ENCODE measurements around the gene SLC24A4.
A peak's percentile ranks its signal among the peaks of the same experiment; 100 is the strongest.
"Not testable (repeated sequence)": the region's sequence is repeated elsewhere in the genome, so short reads cannot be mapped to it uniquely, and the experiment has no call there.

The SLC24A4 gene

DNA sequence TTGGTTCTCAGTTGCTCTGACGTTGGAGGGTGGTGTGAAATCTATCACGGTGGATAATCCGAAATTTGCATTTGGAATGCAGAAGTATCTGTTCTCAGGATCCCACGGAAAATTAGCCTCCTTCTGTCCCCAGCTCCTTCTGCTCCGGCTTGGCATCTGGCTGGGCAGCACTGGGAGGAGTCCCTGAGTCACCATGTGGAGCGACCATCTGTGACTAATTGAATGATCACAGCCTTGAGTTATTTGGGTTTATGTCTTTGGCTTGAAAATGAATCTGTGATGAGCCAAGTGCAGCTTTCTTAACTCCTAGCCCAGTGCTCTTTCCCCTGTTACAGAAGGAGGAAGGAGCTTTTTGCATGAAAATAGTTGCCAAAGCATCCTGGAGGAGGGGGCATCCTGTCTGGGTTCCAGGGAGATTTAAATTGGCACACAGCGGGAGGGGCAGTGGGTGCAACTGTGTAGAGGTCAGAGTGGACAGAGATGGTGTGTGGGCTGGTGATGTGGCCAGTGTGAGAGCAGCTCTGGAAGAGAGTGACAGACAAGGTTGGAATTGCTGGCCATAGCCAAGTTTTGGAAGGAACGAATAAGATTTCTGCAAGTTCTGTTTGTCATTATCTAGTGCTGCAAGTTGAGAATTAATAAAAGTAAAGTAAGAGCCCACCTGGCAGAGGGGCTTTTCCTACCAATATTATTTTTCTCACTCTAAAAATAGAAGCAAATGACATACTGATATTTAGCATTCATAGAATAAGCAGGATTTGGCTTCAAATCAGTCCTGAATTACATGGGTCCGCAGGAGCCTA is 74.4 kb downstream of the SLC24A4 start:
- peak; percentile 26 to 79 for DNase-seq (ENCODE audit: low read depth in 2 of 2)
- TF ChIP-seq, protein P1, sequence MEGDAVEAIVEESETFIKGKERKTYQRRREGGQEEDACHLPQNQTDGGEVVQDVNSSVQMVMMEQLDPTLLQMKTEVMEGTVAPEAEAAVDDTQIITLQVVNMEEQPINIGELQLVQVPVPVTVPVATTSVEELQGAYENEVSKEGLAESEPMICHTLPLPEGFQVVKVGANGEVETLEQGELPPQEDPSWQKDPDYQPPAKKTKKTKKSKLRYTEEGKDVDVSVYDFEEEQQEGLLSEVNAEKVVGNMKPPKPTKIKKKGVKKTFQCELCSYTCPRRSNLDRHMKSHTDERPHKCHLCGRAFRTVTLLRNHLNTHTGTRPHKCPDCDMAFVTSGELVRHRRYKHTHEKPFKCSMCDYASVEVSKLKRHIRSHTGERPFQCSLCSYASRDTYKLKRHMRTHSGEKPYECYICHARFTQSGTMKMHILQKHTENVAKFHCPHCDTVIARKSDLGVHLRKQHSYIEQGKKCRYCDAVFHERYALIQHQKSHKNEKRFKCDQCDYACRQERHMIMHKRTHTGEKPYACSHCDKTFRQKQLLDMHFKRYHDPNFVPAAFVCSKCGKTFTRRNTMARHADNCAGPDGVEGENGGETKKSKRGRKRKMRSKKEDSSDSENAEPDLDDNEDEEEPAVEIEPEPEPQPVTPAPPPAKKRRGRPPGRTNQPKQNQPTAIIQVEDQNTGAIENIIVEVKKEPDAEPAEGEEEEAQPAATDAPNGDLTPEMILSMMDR (IDR thresholded peaks at IDR 0.05; ENCODE audit: low read depth, low read length), result no peak
- no peak overlapping the region for H3K4me3 ChIP-seq (replicated peaks in 1 of 2; ENCODE audit: low read depth in 2 of 2, low read length in 2 of 2)

DNA sequence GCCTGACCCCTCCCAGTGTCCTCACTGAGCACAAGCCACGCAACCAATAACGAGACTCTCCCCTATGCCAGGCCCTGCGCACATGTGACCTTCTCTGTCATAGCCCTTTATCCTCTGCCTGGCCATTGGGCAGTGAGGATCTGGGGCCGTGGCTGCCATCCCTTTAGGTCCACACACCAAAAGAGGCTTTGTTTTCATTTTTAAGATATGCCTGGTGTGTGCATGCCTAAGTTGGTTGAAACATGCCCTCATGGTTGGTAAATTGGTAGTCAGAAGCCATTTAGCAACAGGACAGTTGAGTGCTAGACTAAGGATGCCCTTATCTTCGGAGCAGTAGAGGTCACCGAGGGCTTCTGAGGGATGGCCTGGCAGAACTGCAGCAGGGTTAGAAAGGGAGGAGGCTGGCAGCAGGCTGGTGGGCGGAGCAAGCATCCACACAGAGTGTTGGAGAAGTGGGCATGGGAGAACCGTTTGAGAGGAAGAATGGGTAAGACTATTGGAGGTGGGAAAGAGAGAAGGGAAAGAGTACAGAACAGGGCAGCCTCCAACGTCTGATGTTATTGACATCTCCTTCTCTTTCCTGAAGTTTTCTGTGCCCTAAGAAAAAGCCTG is 75.1 kb downstream of the SLC24A4 start:
- no peak overlapping the region for H3K4me3 ChIP-seq (replicated peaks in 1 of 2; ENCODE audit: low read depth in 2 of 2, low read length in 2 of 2)
- TF ChIP-seq, protein P1 (IDR thresholded peaks at IDR 0.05; ENCODE audit: low read depth, low read length), result no peak
- no peak for DNase-seq (ENCODE audit: low read depth in 2 of 2)

DNA sequence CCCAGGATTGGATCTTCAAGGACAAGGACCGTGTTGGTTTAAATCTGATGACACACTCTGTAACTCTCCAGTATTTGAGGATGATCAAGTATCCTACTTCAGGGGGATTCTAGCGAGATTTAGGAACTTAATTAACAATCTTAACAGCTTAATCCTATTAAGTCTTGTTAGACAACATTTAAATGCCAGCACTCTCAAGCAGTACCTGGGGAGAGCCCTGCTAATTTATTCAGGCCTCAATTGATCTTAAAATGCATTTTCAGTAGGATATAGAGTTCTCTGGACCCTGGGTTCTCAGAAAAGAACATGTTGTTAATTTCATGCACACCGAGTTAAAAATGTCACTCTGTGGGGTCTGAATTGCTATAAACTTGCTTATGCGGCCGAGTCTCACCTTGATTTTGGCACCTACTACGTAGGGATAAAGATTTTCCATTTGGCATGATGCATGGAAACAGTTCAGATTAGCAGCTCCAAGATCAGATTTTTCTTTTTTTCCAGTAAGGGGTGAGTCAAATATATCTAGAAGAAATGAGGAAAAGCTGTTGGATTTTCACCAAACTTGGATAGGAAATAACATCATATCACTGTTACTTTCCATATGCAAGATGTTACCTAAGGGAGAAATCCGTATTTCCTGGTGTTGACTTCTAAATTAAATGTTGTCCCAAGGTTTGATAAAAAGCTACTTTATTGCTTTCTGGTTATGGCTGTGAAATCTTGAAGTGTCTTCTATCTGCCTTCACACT is 76.1 kb downstream of the SLC24A4 start:
- TF ChIP-seq, protein P1 (IDR thresholded peaks at IDR 0.05; ENCODE audit: low read depth, low read length), result no peak
- H3K4me3 ChIP-seq (replicated peaks in 1 of 2; ENCODE audit: low read depth in 2 of 2, low read length in 2 of 2), result no peak overlapping the region
- DNase-seq (ENCODE audit: low read depth in 2 of 2), result peak in 1 of 2 donors; percentile 16

DNA sequence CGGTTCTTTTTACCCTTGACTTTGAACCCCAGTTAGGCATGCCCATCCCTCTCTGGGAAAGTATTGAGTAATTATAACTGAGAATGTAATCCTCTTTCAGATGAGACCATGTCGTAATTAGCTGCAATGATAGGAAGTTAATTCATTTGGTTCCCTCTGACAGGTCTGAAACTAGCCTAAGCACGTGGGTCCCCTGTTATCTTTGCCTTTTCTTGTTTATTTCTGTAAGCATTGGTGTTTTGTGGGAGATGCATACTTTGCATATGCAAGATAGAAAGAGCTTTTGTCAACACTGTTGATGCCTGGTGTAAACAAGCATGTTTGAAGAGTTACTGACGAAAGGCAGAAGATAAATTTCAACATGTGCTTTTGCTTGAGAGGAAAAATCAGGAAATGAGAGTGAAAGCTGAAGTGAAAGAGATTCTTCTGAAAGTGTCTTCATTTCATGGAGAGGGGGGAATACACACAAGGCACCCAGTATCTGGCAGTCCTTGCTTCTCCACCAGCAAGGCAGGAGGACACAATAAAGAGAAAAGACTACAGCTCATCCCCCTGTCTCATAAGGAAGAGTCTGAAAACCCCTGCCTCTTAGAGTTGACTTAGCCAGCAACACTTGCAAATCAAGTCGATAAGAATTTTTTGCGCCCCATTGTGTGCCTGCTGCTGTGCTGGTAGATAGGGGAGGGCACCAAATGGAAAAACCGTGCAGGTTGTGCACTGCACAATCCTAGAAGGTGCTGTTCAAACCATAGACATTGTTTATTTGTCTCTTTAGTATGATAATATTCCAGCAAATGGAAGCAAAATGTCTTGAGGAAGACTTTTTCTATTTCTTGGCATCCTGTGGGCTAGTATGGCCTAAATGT is 77.8 kb downstream of the SLC24A4 start:
- no peak overlapping the region for H3K4me3 ChIP-seq (replicated peaks in 1 of 2; ENCODE audit: low read depth in 2 of 2, low read length in 2 of 2)
- TF ChIP-seq, protein P1 (IDR thresholded peaks at IDR 0.05; ENCODE audit: low read depth, low read length), result no peak
- DNase-seq (ENCODE audit: low read depth in 2 of 2), result peak in 1 of 2 donors; percentile 16

DNA sequence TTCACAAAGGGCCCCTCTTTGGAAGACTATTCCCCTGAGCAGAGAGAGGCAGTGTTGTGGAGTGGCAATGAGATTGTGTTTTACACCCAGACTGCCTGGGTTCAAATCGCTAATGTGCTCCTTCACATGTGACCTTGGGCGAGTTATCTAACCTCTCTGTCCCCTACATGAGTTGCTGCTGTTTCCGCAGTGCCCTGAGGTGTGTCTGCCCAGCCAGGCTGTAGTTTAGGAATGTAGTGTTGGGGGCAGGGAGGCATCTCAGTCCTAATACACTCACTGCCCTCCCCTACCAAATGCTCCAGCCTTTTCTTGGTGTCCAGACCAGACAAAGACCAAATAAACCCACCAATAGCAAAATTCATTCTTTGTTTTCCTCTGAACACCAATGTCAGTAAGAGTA is 78.6 kb downstream of the SLC24A4 start:
- H3K4me3 ChIP-seq (replicated peaks in 1 of 2; ENCODE audit: low read depth in 2 of 2, low read length in 2 of 2), result no peak overlapping the region
- no peak for DNase-seq (ENCODE audit: low read depth in 2 of 2)
- TF ChIP-seq, protein P1 (IDR thresholded peaks at IDR 0.05; ENCODE audit: low read depth, low read length), result no peak

DNA sequence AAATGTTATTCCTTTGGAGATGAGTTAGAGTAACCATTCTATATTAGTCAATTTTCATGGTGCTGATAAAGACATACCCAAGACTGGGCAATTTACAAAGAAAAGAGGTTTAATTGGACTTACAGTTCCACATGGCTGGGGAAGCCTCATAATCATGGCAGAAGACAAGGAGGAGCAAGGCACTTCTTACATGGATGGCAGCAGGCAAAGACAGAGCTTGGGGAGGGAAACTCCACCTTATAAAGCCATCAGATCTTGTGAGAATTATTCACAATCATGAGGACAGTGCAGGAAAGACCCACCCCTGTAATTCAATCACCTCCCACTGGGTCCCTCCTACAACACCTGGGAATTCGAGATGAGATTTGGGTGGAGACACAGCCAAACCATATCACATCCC is 79.5 kb downstream of the SLC24A4 start:
- not testable (repeated sequence) for DNase-seq (ENCODE audit: low read depth in 2 of 2); H3K4me3 ChIP-seq (replicated peaks in 1 of 2; ENCODE audit: low read depth in 2 of 2, low read length in 2 of 2)
